ENCODE measurements around the gene TMEM156. TPM values are rescaled to one million over a fixed set of nuclear protein-coding genes. Genes with fewer than 3 reads are reported as not detected.

TMEM156 gene
- total and polyA plus RNA-seq, 10 of the 15 experiments (the other 5 are each of a cell fraction or from before 2014, with no cell fraction given): 20.8 to 48.3 (median 32.7) TPM

- TF ChIP-seq BHLHE40 (IDR thresholded peaks at IDR 0.05; ENCODE audit: borderline replicate concordance in 1 of 2, low read depth in 2 of 2, low read length in 1 of 2) (no peak), NKRF (conservative IDR thresholded peaks at IDR 0.05) (no peak), ZBTB11 (CRISPR knock-in tag; IDR thresholded peaks at IDR 0.05) (no peak), ZNF384 (IDR thresholded peaks at IDR 0.05; ENCODE audit: borderline replicate concordance, low read depth, low read length) (no peak), BCLAF1 (IDR thresholded peaks at IDR 0.05) (no peak), POLR2AphosphoS2 (IDR thresholded peaks at IDR 0.05; ENCODE audit: low read depth, low read length) (no peak), SIN3A (IDR thresholded peaks at IDR 0.05; ENCODE audit: low read depth, low read length) (0 out of 2 replicates have a peak, but pooled peaks have one; percentile 50), SRF (IDR thresholded peaks at IDR 0.05; ENCODE audit: low read depth in 2 of 2, low read length in 2 of 2) (no peak), E2F4 (IDR thresholded peaks at IDR 0.05; ENCODE audit: low read depth, low read length) (no peak), TBL1XR1 (IDR thresholded peaks at IDR 0.05; ENCODE audit: low read depth, low read length) (peak; percentile 76; the same call in 1 of the 2 replicates), ATF7 (IDR thresholded peaks at IDR 0.05; ENCODE audit: low read depth) (no peak)
Observed at GRCh38 chr4:39043058-39043860, 11.1 kb upstream of the TMEM156 start (continued).

All from GM12878 (cell line).